ENCODE results near the gene SLC39A1.
A peak's percentile ranks its signal among the peaks of the same experiment; 100 is the strongest.
"Not testable (repeated sequence)": the region's sequence is repeated elsewhere in the genome, so short reads cannot be mapped to it uniquely, and the experiment has no call there.

SLC39A1 gene

GRCh38 chr1:153963030-153963849, at the start of gene SLC39A1:
Gene SLC39A1, minus strand, starts transcription at chr1:153963537. Its CDS starts 822 bp downstream, at chr1:153962715.
- DNase-seq: peak; percentile 96

GRCh38 chr1:154012543-154012942, 49.2 kb upstream of the SLC39A1 start:
- DNase-seq: not testable (repeated sequence)

GRCh38 chr1:154012129-154012528, 48.8 kb upstream of the SLC39A1 start:
- no peak for DNase-seq

- no peak for DNase-seq
Observed at GRCh38 chr1:154006136-154006535, 42.8 kb upstream of the SLC39A1 start.

- no peak for DNase-seq
Observed at GRCh38 chr1:154000420-154000819, 37.1 kb upstream of the SLC39A1 start.

GRCh38 chr1:153996882-153997281, 33.5 kb upstream of the SLC39A1 start:
- not testable (repeated sequence) for DNase-seq

- DNase-seq: no peak
Observed at GRCh38 chr1:153995640-153996039, 32.3 kb upstream of the SLC39A1 start.

GRCh38 chr1:153995202-153995601, 31.9 kb upstream of the SLC39A1 start:
- no peak for DNase-seq

GRCh38 chr1:153991806-153992205, 28.5 kb upstream of the SLC39A1 start:
- DNase-seq: no peak

GRCh38 chr1:153991151-153991630, 27.9 kb upstream of the SLC39A1 start:
- no peak for DNase-seq

- DNase-seq: peak; percentile 97
Observed at GRCh38 chr1:153990468-153991150, 27.3 kb upstream of the SLC39A1 start, which contains the start of gene RPS27. Gene RPS27, plus strand, starts transcription at chr1:153990762. Its CDS starts 35 bp downstream, at chr1:153990797.

- DNase-seq: no peak
Observed at GRCh38 chr1:153987621-153988020, 24.3 kb upstream of the SLC39A1 start.

GRCh38 chr1:153985941-153986761, 22.8 kb upstream of the SLC39A1 start, which contains the start of gene RAB13:
Gene RAB13, minus strand, starts transcription at chr1:153986339. Its CDS starts 103 bp downstream, at chr1:153986236.
- peak; percentile 65 for DNase-seq

- no peak for DNase-seq
Observed at GRCh38 chr1:153985341-153985912, 22.1 kb upstream of the SLC39A1 start.

GRCh38 chr1:153984123-153984894, 21.0 kb upstream of the SLC39A1 start:
- DNase-seq: no peak

- not testable (repeated sequence) for DNase-seq
Observed at GRCh38 chr1:153981735-153982134, 18.4 kb upstream of the SLC39A1 start.

- DNase-seq: not testable (repeated sequence)
Observed at GRCh38 chr1:153979091-153979490, 15.8 kb upstream of the SLC39A1 start.

GRCh38 chr1:153978274-153978909, 15.1 kb upstream of the SLC39A1 start:
- no peak for DNase-seq

- peak; percentile 67 for DNase-seq
Observed at GRCh38 chr1:153977250-153978240, 14.2 kb upstream of the SLC39A1 start, which contains the start of gene JTB. Gene JTB, minus strand, starts transcription at chr1:153977674. Its CDS starts 422 bp downstream, at chr1:153977252.

- no peak for DNase-seq
Observed at GRCh38 chr1:153976819-153977249, 13.5 kb upstream of the SLC39A1 start.
